GM18499 (cell line): ENCODE measurements around the gene CBY1.

ENCODE experiments used
- ATAC-seq: cut with Tn5 transposase; IDR thresholded peaks from one replicate; pipeline ENCODE4 v1.9.1; 2021; ENCODE audit warnings: moderate number of reproducible peaks; ENCODE audit not compliant: insufficient read depth, unreplicated experiment

The CBY1 gene

GRCh38 chr22:38645430-38645829 is 11.0 kb upstream of the CBY1 start:
- ATAC-seq, result no peak

GRCh38 chr22:38649841-38650522 is 6.5 kb upstream of the CBY1 start:
- ATAC-seq, result no peak

GRCh38 chr22:38652859-38653258 is 3.6 kb upstream of the CBY1 start:
- ATAC-seq, result no peak

- no peak for ATAC-seq
Observed at GRCh38 chr22:38653741-38654140, 2.7 kb upstream of the CBY1 start.

- no peak for ATAC-seq
Observed at GRCh38 chr22:38655519-38656255, 751 bp upstream of the CBY1 start.

GRCh38 chr22:38657045-38657909 is 839 bp downstream of the CBY1 start:
- ATAC-seq, result no peak

- ATAC-seq, result no peak
Observed at GRCh38 chr22:38674888-38675287, 18.4 kb downstream of the CBY1 start.

- no peak for ATAC-seq
Observed at GRCh38 chr22:38675833-38676232, 19.4 kb downstream of the CBY1 start.

- ATAC-seq, result peak; percentile 60
Observed at GRCh38 chr22:38681582-38682335, 25.3 kb downstream of the CBY1 start, which contains the start of gene TOMM22. Gene TOMM22, plus strand, starts transcription at chr22:38681957. Its CDS starts 22 bp downstream, at chr22:38681979.

GRCh38 chr22:38684895-38685294 is 28.5 kb downstream of the CBY1 start:
- ATAC-seq, result no peak

- ATAC-seq, result no peak
Observed at GRCh38 chr22:38685761-38686160, 29.3 kb downstream of the CBY1 start.

GRCh38 chr22:38689651-38690050 is 33.2 kb downstream of the CBY1 start:
- no peak for ATAC-seq

- ATAC-seq, result no peak
Observed at GRCh38 chr22:38694049-38694448, 37.6 kb downstream of the CBY1 start.

GRCh38 chr22:38694940-38695339 is 38.5 kb downstream of the CBY1 start:
- ATAC-seq, result no peak

GRCh38 chr22:38696606-38697424 is 40.4 kb downstream of the CBY1 start:
- ATAC-seq, result no peak

- no peak for ATAC-seq
Observed at GRCh38 chr22:38697425-38698089, 41.1 kb downstream of the CBY1 start.

GRCh38 chr22:38698407-38699094 is 42.1 kb downstream of the CBY1 start:
- ATAC-seq, result no peak

GRCh38 chr22:38699143-38699542 is 42.7 kb downstream of the CBY1 start:
- ATAC-seq, result no peak
